Measurements from ENCODE around the gene NFE2.

NFE2 gene

DNA sequence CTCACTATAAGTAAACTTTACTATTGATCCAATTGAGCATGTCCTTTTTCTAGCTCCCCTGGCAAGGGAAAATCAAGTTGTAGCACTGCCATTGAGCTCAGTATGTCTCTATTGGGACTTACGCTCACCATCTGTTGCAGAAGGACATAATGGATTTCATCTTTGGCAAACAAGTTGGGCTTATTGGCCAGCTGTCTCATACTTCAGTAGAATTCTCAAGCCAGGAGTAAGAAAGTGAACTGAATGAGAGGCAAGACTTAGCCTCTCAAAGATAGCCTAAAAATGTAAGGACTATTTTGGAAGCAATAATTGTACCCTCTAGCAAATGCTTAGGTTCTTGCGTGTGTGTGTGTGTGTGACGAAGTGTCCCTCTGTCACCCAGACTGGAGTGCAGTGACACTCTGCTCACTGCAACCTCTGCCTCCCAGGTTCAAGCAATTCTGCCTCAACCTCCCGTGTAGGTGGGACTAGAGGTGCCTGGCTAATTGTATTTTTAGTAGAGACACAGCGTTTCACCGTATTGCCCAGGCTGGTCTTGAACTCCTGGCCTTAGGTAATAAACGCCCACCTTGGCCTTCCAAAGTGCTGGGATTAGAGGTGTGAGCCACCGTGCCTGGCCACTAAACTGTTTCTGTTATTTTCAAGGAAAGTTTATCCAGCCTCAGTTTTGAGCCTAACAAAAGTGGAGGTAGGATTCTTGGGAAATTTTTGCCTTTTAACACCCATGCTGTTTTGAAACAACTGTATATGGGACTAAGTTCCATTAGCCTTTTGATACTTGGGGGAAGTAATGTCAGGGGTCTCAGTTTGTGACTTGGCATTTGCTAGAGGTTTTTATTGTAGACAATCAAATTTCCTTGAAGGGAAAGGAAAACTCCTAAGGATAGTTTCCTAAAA lies 13.3 kb downstream of the NFE2 start:
- DNase-seq, result no peak
- H3K36me3 ChIP-seq (ENCODE audit: control insufficient read depth in 1 of 2, insufficient read depth in 2 of 2, low read depth in 1 of 2, low read length in 2 of 2), result peaks cover 22 to 59% of the 10 kb centered on the region in 2 experiments
- peak overlapping the region; percentile 8 for H3K9ac ChIP-seq (ENCODE audit: low read length)
- no peak overlapping the region for H3K18ac ChIP-seq (ENCODE audit: low read depth in 1 of 2, low read length in 2 of 2)
- H3K4me2 ChIP-seq (ENCODE audit: low read length, poor library complexity, severe bottlenecking), result no peak overlapping the region
- H3K79me1 ChIP-seq (replicated peaks; ENCODE audit: low read length, poor library complexity, severe bottlenecking), result no peaks in the 10 kb centered on the region
- H2BK12ac ChIP-seq (ENCODE audit: low read length in 2 of 2), result no peak overlapping the region
- no peak overlapping the region for H3K4ac ChIP-seq (ENCODE audit: low read depth in 1 of 2, low read length in 2 of 2)
- no peak overlapping the region for H2BK120ac ChIP-seq (ENCODE audit: low read depth, low read length)
- no peak overlapping the region for H3K23ac ChIP-seq (ENCODE audit: low read length in 2 of 2)
- H2BK5ac ChIP-seq (ENCODE audit: low read depth, low read length, poor library complexity, severe bottlenecking), result no peak overlapping the region
- H2AK5ac ChIP-seq (ENCODE audit: low read length, severe bottlenecking), result no peak overlapping the region
- no peaks in the 10 kb centered on the region for H3K27me3 ChIP-seq (ENCODE audit: control insufficient read depth in 1 of 2, insufficient read depth in 1 of 2, low read length in 2 of 2)
- H3K4me3 ChIP-seq (ENCODE audit: insufficient read depth in 1 of 2, low read depth in 1 of 2, low read length in 2 of 2), result no peak overlapping the region
- H2BK15ac ChIP-seq (ENCODE audit: low read depth, poor library complexity, severe bottlenecking), result no peak overlapping the region
- H3K9me3 ChIP-seq (ENCODE audit: control insufficient read depth, low read length), result no peaks in the 10 kb centered on the region
- peaks cover 4% of the 10 kb centered on the region for H3K4me1 ChIP-seq (ENCODE audit: control insufficient read depth, insufficient read depth, low read depth, low read length)
- no peak overlapping the region for H2AFZ ChIP-seq (ENCODE audit: low read depth, low read length)
- H3K14ac ChIP-seq (ENCODE audit: low read length in 2 of 2), result no peak overlapping the region
- H4K91ac ChIP-seq (ENCODE audit: low read length), result no peak overlapping the region
- H4K8ac ChIP-seq (ENCODE audit: low read length), result no peak overlapping the region
- no peak overlapping the region for H3K27ac ChIP-seq (ENCODE audit: low read length, poor library complexity, severe bottlenecking)
- 80% methylated on average over 8 of the region's 8 CpGs for WGBS

DNA sequence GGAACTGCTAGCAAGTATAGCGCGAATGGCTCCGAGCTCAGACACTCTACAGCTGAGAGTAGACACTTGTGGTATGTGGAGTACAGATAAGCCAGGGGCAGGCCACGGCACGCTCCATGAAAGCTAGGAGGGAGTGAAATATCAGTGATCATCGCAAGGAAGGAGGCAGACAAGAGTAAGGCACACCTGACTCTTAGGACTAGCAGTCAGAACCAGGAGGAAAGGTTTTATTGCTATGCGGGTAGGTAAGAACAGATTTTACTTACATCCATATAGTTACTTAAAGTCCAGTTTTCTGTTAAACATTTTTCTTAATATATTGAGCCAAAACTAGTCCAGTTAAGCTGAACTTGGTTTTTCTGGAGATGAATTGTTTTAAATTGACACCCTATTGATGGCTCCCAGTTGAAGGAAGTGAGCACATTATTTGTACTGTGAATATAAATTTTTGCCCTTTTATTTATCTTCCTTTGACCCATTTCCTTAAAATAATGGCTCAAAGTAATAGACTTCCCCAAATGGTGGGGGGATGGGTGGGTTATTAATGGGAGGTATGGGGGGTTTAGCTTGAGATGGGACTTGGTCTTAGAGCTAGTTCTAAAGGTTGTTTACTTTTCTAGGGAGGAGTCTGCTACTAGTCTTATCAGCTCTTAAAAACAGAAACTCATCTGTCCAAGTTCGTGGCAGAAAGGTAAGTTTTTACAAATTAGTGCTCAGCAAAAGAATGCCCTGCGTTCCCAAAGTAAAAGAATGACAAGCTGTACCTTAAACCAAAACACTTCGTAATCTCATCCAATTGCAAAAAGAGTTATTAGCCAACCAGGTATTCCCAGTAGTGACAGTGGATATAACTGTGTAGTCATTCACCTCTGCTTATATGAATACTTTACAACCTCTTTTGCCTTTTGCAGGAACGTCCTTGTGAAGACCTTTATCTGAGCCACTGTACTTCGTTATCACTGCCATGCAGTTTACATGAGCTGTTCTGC lies 14.5 kb downstream of the NFE2 start:
- 80% methylated on average over 10 of the region's 12 CpGs for WGBS
- no peak overlapping the region for H3K14ac ChIP-seq (ENCODE audit: low read length in 2 of 2)
- peak overlapping the region; percentile 37 for H3K27ac ChIP-seq (ENCODE audit: low read length, poor library complexity, severe bottlenecking)
- no peaks in the 10 kb centered on the region for H3K27me3 ChIP-seq (ENCODE audit: control insufficient read depth in 1 of 2, insufficient read depth in 1 of 2, low read length in 2 of 2)
- H2BK15ac ChIP-seq (ENCODE audit: low read depth, poor library complexity, severe bottlenecking), result no peak overlapping the region
- H3K79me1 ChIP-seq (replicated peaks; ENCODE audit: low read length, poor library complexity, severe bottlenecking), result no peaks in the 10 kb centered on the region
- no peaks in the 10 kb centered on the region for H3K9me3 ChIP-seq (ENCODE audit: control insufficient read depth, low read length)
- H2BK12ac ChIP-seq (ENCODE audit: low read length in 2 of 2), result no peak overlapping the region
- no peak overlapping the region for H2AFZ ChIP-seq (ENCODE audit: low read depth, low read length)
- no peak overlapping the region for H3K4ac ChIP-seq (ENCODE audit: low read depth in 1 of 2, low read length in 2 of 2)
- H3K23ac ChIP-seq (ENCODE audit: low read length in 2 of 2), result no peak overlapping the region
- peaks cover 22 to 71% of the 10 kb centered on the region in 2 experiments for H3K36me3 ChIP-seq (ENCODE audit: control insufficient read depth in 1 of 2, insufficient read depth in 2 of 2, low read depth in 1 of 2, low read length in 2 of 2)
- no peak overlapping the region for H2BK120ac ChIP-seq (ENCODE audit: low read depth, low read length)
- peak overlapping the region; percentile 47 for H3K4me2 ChIP-seq (ENCODE audit: low read length, poor library complexity, severe bottlenecking)
- peaks cover 4% of the 10 kb centered on the region for H3K4me1 ChIP-seq (ENCODE audit: control insufficient read depth, insufficient read depth, low read depth, low read length)
- peak overlapping the region; percentile 30 for H4K8ac ChIP-seq (ENCODE audit: low read length)
- peak overlapping the region; percentile 58 for H3K9ac ChIP-seq (ENCODE audit: low read length)
- H3K18ac ChIP-seq (ENCODE audit: low read depth in 1 of 2, low read length in 2 of 2), result peak overlapping the region in 1 of 2 experiments; percentile 41
- no peak overlapping the region for H4K91ac ChIP-seq (ENCODE audit: low read length)
- H3K4me3 ChIP-seq (ENCODE audit: insufficient read depth in 1 of 2, low read depth in 1 of 2, low read length in 2 of 2), result no peak overlapping the region
- no peak overlapping the region for H2BK5ac ChIP-seq (ENCODE audit: low read depth, low read length, poor library complexity, severe bottlenecking)
- no peak overlapping the region for H2AK5ac ChIP-seq (ENCODE audit: low read length, severe bottlenecking)
- no peak for DNase-seq

DNA sequence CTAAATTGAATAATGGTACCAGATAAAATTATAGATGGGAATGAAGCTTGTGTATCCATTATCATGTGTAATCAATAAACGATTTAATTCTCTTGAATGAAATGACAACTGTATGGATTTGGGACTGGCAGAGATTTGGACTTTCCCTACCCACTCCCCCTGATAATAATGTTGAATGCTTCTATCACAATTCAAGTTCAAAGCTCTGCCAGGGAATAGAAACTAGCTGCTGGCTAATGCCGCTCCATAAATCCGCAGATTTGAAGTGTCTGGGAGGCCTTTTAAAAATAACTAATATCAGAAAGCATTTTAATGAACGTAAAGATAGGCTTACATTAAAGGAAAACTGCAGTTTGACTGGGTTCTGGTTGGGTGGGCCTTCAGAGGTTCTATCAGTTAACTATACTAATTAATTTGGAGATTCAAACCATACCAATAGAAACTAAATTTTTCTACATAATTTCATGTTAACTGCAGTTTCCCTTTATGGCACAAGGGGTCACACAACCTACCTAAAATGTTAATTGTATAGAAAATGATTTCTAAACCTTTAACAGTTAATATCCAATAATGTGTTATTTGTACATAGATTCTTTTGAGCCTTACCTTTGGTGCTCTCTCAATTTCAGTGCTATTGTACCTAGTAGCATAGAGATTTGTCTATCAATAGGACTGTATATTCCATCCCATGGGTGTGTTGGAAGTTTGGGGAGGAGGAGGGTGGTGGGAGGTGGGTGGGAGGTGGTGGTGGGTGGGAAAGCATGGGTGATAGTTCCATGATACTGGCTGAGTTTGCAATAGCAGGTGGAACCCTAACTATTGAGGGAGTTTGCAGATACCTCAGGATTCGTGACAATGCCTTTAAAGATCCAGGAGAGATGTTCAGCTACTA lies 15.4 kb downstream of the NFE2 start:
- H3K79me1 ChIP-seq (replicated peaks; ENCODE audit: low read length, poor library complexity, severe bottlenecking), result no peaks in the 10 kb centered on the region
- H4K8ac ChIP-seq (ENCODE audit: low read length), result peak overlapping the region; percentile 30
- 90% methylated on average over 3 of the region's 5 CpGs for WGBS
- H4K91ac ChIP-seq (ENCODE audit: low read length), result no peak overlapping the region
- peak overlapping the region; percentile 95 for H3K9ac ChIP-seq (ENCODE audit: low read length)
- H3K4ac ChIP-seq (ENCODE audit: low read depth in 1 of 2, low read length in 2 of 2), result no peak overlapping the region
- no peak overlapping the region for H2BK15ac ChIP-seq (ENCODE audit: low read depth, poor library complexity, severe bottlenecking)
- H3K27me3 ChIP-seq (ENCODE audit: control insufficient read depth in 1 of 2, insufficient read depth in 1 of 2, low read length in 2 of 2), result no peaks in the 10 kb centered on the region
- no peak overlapping the region for H3K18ac ChIP-seq (ENCODE audit: low read depth in 1 of 2, low read length in 2 of 2)
- no peak overlapping the region for H3K14ac ChIP-seq (ENCODE audit: low read length in 2 of 2)
- H3K23ac ChIP-seq (ENCODE audit: low read length in 2 of 2), result no peak overlapping the region
- H3K4me3 ChIP-seq (ENCODE audit: insufficient read depth in 1 of 2, low read depth in 1 of 2, low read length in 2 of 2), result peak overlapping the region in 1 of 2 experiments; percentile 88
- DNase-seq, result no peak
- no peak overlapping the region for H2AK5ac ChIP-seq (ENCODE audit: low read length, severe bottlenecking)
- no peak overlapping the region for H2BK5ac ChIP-seq (ENCODE audit: low read depth, low read length, poor library complexity, severe bottlenecking)
- no peak overlapping the region for H2BK120ac ChIP-seq (ENCODE audit: low read depth, low read length)
- no peak overlapping the region for H2AFZ ChIP-seq (ENCODE audit: low read depth, low read length)
- peaks cover 22 to 73% of the 10 kb centered on the region in 2 experiments for H3K36me3 ChIP-seq (ENCODE audit: control insufficient read depth in 1 of 2, insufficient read depth in 2 of 2, low read depth in 1 of 2, low read length in 2 of 2)
- H3K4me2 ChIP-seq (ENCODE audit: low read length, poor library complexity, severe bottlenecking), result peak overlapping the region; percentile 51
- no peaks in the 10 kb centered on the region for H3K9me3 ChIP-seq (ENCODE audit: control insufficient read depth, low read length)
- H3K27ac ChIP-seq (ENCODE audit: low read length, poor library complexity, severe bottlenecking), result peak overlapping the region; percentile 37
- peaks cover 4% of the 10 kb centered on the region for H3K4me1 ChIP-seq (ENCODE audit: control insufficient read depth, insufficient read depth, low read depth, low read length)
- H2BK12ac ChIP-seq (ENCODE audit: low read length in 2 of 2), result no peak overlapping the region
